GM12878 (cell line): Measurements from ENCODE around the gene LRRK1. TPM values are rescaled to one million over a fixed set of nuclear protein-coding genes. Genes with fewer than 3 reads are reported as not detected.

Experiments
- BMI1 ChIP-seq: fragments of 450-650 bp; IDR thresholded peaks from 2 replicates; pipeline ENCODE4 v1.6.1; 2016; ENCODE audit warnings: mild to moderate bottlenecking, moderate library complexity, borderline replicate concordance
- CEBPB ChIP-seq, 2 experiments: fragments of 150-350 bp in 1 of 2; IDR thresholded peaks; 2 replicates each; pipeline ENCODE4 v1.6.1; 2012 to 2014; ENCODE audit warnings: low read depth in 2 of 2, low read length in 2 of 2, borderline replicate concordance in 1 of 2, inconsistent platforms in 1 of 2
- FOS ChIP-seq: IDR thresholded peaks from 3 replicates; pipeline ENCODE4 v1.6.1; 2011; ENCODE audit warnings: borderline replicate concordance; ENCODE audit not compliant: insufficient read length; ENCODE audit errors: extremely low read depth
- KDM1A ChIP-seq: fragments of 200-600 bp; sonication (generic); IDR thresholded peaks from 2 replicates; pipeline ENCODE4 v1.6.1; 2016; ENCODE audit warnings: borderline replicate concordance
- NBN ChIP-seq: fragments of 450-650 bp; IDR thresholded peaks from 2 replicates; pipeline ENCODE4 v1.6.1; 2016
- NFXL1 ChIP-seq: fragments of 450-650 bp; IDR thresholded peaks from 2 replicates; pipeline ENCODE4 v1.6.1; 2017; ENCODE audit warnings: antibody characterized with exemption, mild to moderate bottlenecking, borderline replicate concordance
- NKRF ChIP-seq: fragments of 450-650 bp; conservative IDR thresholded peaks from 2 replicates; pipeline ENCODE4 v1.6.1; 2017; ENCODE audit warnings: mild to moderate bottlenecking, moderate library complexity
- NR2C2 ChIP-seq: IDR thresholded peaks from 2 replicates; pipeline ENCODE4 v1.6.1; 2011; ENCODE audit warnings: borderline replicate concordance, low read depth; ENCODE audit not compliant: control insufficient read depth, insufficient read length
- NRF1 ChIP-seq: conservative IDR thresholded peaks from 2 replicates; pipeline ENCODE4 v1.6.1; 2011; ENCODE audit warnings: mild to moderate bottlenecking, low read depth, low read length, improper control_type of control experiment
- POLR2AphosphoS5 ChIP-seq: IDR thresholded peaks from 2 replicates; pipeline ENCODE4 v1.6.1; 2011; ENCODE audit warnings: mild to moderate bottlenecking, low read length, inconsistent platforms
- RCOR1 ChIP-seq: conservative IDR thresholded peaks from 2 replicates; pipeline ENCODE4 v1.6.1; 2012; ENCODE audit warnings: low read depth, low read length, improper control_type of control experiment
- SIX5 ChIP-seq: IDR thresholded peaks from 2 replicates; pipeline ENCODE4 v1.6.1; 2011; ENCODE audit warnings: mild to moderate bottlenecking, low read depth, low read length, moderate library complexity; ENCODE audit not compliant: severe bottlenecking
- TCF12 ChIP-seq: IDR thresholded peaks from 2 replicates; pipeline ENCODE4 v1.6.1; 2011; ENCODE audit warnings: low read depth, mild to moderate bottlenecking, low read length
- ZNF24 ChIP-seq: fragments of 450-650 bp; IDR thresholded peaks from 2 replicates; pipeline ENCODE4 v1.6.1; 2017; ENCODE audit warnings: antibody characterized with exemption, mild to moderate bottlenecking
- polyA plus RNA-seq, 11 experiments: library from polyadenylated mRNA; depleted of rRNA in 4 of 11; unstranded in 6 of 11; stranded (reverse) in 5 of 11; fragments of >200 nt; fragmentation: Nextera tagmentation in 4 of 11; fragmentation: Illumina TruSeq in 1 of 11; extraction: Ambion mirVana in 4 of 11; extraction: Trizol in 1 of 11; gene quantifications; 1 replicate in 1 of 11; 2 replicates in 10 of 11; pipeline versions ENCODE4 v1.2.1 to v1.2.3, GENCODE V29; 2011 to 2016; ENCODE audit warnings: inconsistent platforms in 2 of 11, missing spikeins in 2 of 11, low read depth in 1 of 11
- total RNA-seq, 4 experiments: library from RNA; depleted of rRNA in 3 of 4; stranded (reverse); fragments of >200 nt in 3 of 4; fragmentation: Illumina TruSeq in 1 of 4; extraction: Trizol in 1 of 4; gene quantifications; 2 replicates each; pipeline versions ENCODE4 v1.2.1 to v1.2.3, GENCODE V29; 2013 to 2021
- TF ChIP-seq, protein P1 (sequence below): fragments of 150-350 bp; IDR thresholded peaks from 2 replicates; pipeline ENCODE4 v1.6.1; 2016; ENCODE audit warnings: low read depth, low read length
- TF ChIP-seq, protein P2 (sequence below): fragments of 450-650 bp; IDR thresholded peaks from 2 replicates; pipeline ENCODE4 v1.6.1; 2014; ENCODE audit warnings: mild to moderate bottlenecking

The LRRK1 gene
- total and polyA plus RNA-seq, 10 of the 15 experiments (the other 5 are each of a cell fraction or from before 2014, with no cell fraction given) = 2.2 to 58.3 (median 17.9) TPM

- TF ChIP-seq, protein P1, sequence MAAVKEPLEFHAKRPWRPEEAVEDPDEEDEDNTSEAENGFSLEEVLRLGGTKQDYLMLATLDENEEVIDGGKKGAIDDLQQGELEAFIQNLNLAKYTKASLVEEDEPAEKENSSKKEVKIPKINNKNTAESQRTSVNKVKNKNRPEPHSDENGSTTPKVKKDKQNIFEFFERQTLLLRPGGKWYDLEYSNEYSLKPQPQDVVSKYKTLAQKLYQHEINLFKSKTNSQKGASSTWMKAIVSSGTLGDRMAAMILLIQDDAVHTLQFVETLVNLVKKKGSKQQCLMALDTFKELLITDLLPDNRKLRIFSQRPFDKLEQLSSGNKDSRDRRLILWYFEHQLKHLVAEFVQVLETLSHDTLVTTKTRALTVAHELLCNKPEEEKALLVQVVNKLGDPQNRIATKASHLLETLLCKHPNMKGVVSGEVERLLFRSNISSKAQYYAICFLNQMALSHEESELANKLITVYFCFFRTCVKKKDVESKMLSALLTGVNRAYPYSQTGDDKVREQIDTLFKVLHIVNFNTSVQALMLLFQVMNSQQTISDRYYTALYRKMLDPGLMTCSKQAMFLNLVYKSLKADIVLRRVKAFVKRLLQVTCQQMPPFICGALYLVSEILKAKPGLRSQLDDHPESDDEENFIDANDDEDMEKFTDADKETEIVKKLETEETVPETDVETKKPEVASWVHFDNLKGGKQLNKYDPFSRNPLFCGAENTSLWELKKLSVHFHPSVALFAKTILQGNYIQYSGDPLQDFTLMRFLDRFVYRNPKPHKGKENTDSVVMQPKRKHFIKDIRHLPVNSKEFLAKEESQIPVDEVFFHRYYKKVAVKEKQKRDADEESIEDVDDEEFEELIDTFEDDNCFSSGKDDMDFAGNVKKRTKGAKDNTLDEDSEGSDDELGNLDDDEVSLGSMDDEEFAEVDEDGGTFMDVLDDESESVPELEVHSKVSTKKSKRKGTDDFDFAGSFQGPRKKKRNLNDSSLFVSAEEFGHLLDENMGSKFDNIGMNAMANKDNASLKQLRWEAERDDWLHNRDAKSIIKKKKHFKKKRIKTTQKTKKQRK = no peak
- TF ChIP-seq NR2C2 (no peak), NBN (no peak; the same call in 1 of the 2 replicates), NRF1 (no peak), KDM1A (no peak), RCOR1 (no peak), SIX5 (no peak), NKRF (no peak), NFXL1 (no peak), CEBPB (IDR thresholded peaks at IDR 0.05; ENCODE audit: borderline replicate concordance in 1 of 2, low read depth in 2 of 2, low read length in 2 of 2) (no peak), POLR2AphosphoS5 (no peak), TCF12 (no peak), BMI1 (no peak), ZNF24 (no peak), FOS (no peak)
- TF ChIP-seq, protein P2, sequence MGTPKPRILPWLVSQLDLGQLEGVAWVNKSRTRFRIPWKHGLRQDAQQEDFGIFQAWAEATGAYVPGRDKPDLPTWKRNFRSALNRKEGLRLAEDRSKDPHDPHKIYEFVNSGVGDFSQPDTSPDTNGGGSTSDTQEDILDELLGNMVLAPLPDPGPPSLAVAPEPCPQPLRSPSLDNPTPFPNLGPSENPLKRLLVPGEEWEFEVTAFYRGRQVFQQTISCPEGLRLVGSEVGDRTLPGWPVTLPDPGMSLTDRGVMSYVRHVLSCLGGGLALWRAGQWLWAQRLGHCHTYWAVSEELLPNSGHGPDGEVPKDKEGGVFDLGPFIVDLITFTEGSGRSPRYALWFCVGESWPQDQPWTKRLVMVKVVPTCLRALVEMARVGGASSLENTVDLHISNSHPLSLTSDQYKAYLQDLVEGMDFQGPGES = no peak
These were observed 22.4 kb downstream of the LRRK1 start (continued) for GRCh38 chr15:100941536-100941935.
